Peyer's patch (tissue), 4 donors: Measurements from ENCODE around the gene SKAP1. TPM values are rescaled to one million over a fixed set of nuclear protein-coding genes. Genes with fewer than 3 reads are reported as not detected.

Source experiments
- DNase-seq, 3 donors: peaks; one replicate each; pipeline ENCODE4 v3.0.0-alpha.2; 2017 to 2019
- H3K27ac ChIP-seq, 4 donors: fragments of 200-600 bp; sonication (generic); one replicate each; pipeline ENCODE4 v1.5.1; 2016 to 2019
- H3K27me3 ChIP-seq, 2 donors: fragments of 200-600 bp; sonication (generic); one replicate each; pipeline ENCODE4 v1.5.1; 2019
- H3K36me3 ChIP-seq, 3 donors: fragments of 200-600 bp; sonication (generic); one replicate each; pipeline ENCODE4 v1.5.1; 2016 to 2019
- H3K4me1 ChIP-seq, 4 donors: fragments of 200-600 bp; sonication (generic); one replicate each; pipeline ENCODE4 v1.5.1; 2016 to 2019
- H3K4me3 ChIP-seq, 4 donors: fragments of 200-600 bp; sonication (generic); 1 replicate in 3 of 4; 2 replicates in 1 of 4; pipeline ENCODE4 v1.5.1; 2016 to 2019; ENCODE audit warnings: mild to moderate bottlenecking in 1 of 4
- H3K9me3 ChIP-seq, 4 donors: fragments of 200-600 bp; sonication (generic); one replicate each; pipeline ENCODE4 v1.5.1; 2016 to 2019; ENCODE audit warnings: mild to moderate bottlenecking in 1 of 4
- CTCF ChIP-seq, 6 experiments: fragments of 450-650 bp in 4 of 6; fragments of 200-600 bp in 2 of 6; sonication (generic) in 1 of 6; IDR thresholded peaks; one replicate each; pipeline ENCODE4 v1.5.1; 2017 to 2019; ENCODE audit warnings: antibody characterized with exemption in 6 of 6, mild to moderate bottlenecking in 3 of 6, moderate library complexity in 1 of 6
- POLR2A ChIP-seq, 2 donors: fragments of 450-650 bp; IDR thresholded peaks; one replicate each; pipeline ENCODE4 v1.5.1; 2017; ENCODE audit warnings: antibody characterized with exemption in 2 of 2, mild to moderate bottlenecking in 2 of 2, moderate library complexity in 2 of 2
- total RNA-seq, 4 donors: library from RNA; depleted of rRNA; stranded (reverse); fragments of >200 nt; gene quantifications; one replicate each; pipeline ENCODE4 v1.1.0, GENCODE V29; 2016

The SKAP1 gene
- total RNA-seq, 4 donors from 2014 or later, result 3.1 to 17.3 (median 6.5) TPM

GRCh38 chr17:48301002-48301401 is 129.0 kb downstream of the SKAP1 start:
- H3K36me3 ChIP-seq, result no peaks in the 10 kb centered on the region
- no peaks in the 10 kb centered on the region for H3K4me1 ChIP-seq
- no peak overlapping the region for H3K4me3 ChIP-seq
- H3K27me3 ChIP-seq, result no peaks in the 10 kb centered on the region
- no peak for DNase-seq
- H3K27ac ChIP-seq, result no peak overlapping the region
- no peaks in the 10 kb centered on the region for H3K9me3 ChIP-seq
- no peak for TF ChIP-seq POLR2A (IDR thresholded peaks at IDR 0.05)
- no peak for TF ChIP-seq CTCF (IDR thresholded peaks at IDR 0.05)

- H3K27ac ChIP-seq, result no peak overlapping the region
- TF ChIP-seq POLR2A (IDR thresholded peaks at IDR 0.05), result no peak
- no peak for TF ChIP-seq CTCF (IDR thresholded peaks at IDR 0.05)
- H3K4me3 ChIP-seq, result no peak overlapping the region
- peaks cover 0 to 5% (median 0%) of the 10 kb centered on the region in 4 donors for H3K4me1 ChIP-seq
- no peaks in the 10 kb centered on the region for H3K36me3 ChIP-seq
- H3K27me3 ChIP-seq, result no peaks in the 10 kb centered on the region
- DNase-seq, result no peak
- H3K9me3 ChIP-seq, result no peaks in the 10 kb centered on the region
These were observed 130.3 kb downstream of the SKAP1 start for GRCh38 chr17:48299760-48300159.

GRCh38 chr17:48297825-48298224 is 132.2 kb downstream of the SKAP1 start:
- TF ChIP-seq POLR2A (IDR thresholded peaks at IDR 0.05), result no peak
- TF ChIP-seq CTCF (IDR thresholded peaks at IDR 0.05), result no peak
- Histone ChIP-seq H3K27ac (no peak overlapping the region), H3K9me3 (no peaks in the 10 kb centered on the region), H3K36me3 (no peaks in the 10 kb centered on the region), H3K4me3 (no peak overlapping the region), H3K4me1 (peaks cover 0 to 5% (median 0%) of the 10 kb centered on the region in 4 donors), H3K27me3 (no peaks in the 10 kb centered on the region)
- DNase-seq, result no peak

GRCh38 chr17:48296453-48296852 is 133.6 kb downstream of the SKAP1 start:
- no peaks in the 10 kb centered on the region for H3K27me3 ChIP-seq
- TF ChIP-seq CTCF (IDR thresholded peaks at IDR 0.05), result no peak
- no peak overlapping the region for H3K27ac ChIP-seq
- H3K9me3 ChIP-seq, result no peaks in the 10 kb centered on the region
- DNase-seq, result no peak
- no peaks in the 10 kb centered on the region for H3K36me3 ChIP-seq
- peaks cover 0 to 5% (median 0%) of the 10 kb centered on the region in 4 donors for H3K4me1 ChIP-seq
- no peak overlapping the region for H3K4me3 ChIP-seq

GRCh38 chr17:48295362-48296288 is 134.4 kb downstream of the SKAP1 start:
- Histone ChIP-seq H3K9me3 (no peaks in the 10 kb centered on the region), H3K36me3 (no peaks in the 10 kb centered on the region), H3K27ac (peak overlapping the region; percentile 26 to 46 (median 36)), H3K27me3 (no peaks in the 10 kb centered on the region), H3K4me3 (no peak overlapping the region), H3K4me1 (peaks cover 0 to 5% (median 0%) of the 10 kb centered on the region in 4 donors)
- no peak for DNase-seq
- TF ChIP-seq POLR2A (IDR thresholded peaks at IDR 0.05) (no peak), CTCF (IDR thresholded peaks at IDR 0.05) (no peak)
